Measurements from ENCODE around the gene IL2RG. TPM values are rescaled to one million over a fixed set of nuclear protein-coding genes. Genes with fewer than 3 reads are reported as not detected.

IL2RG gene
- total RNA-seq, 2 experiments from 2014 or later, result 389 to 395 TPM

DNA sequence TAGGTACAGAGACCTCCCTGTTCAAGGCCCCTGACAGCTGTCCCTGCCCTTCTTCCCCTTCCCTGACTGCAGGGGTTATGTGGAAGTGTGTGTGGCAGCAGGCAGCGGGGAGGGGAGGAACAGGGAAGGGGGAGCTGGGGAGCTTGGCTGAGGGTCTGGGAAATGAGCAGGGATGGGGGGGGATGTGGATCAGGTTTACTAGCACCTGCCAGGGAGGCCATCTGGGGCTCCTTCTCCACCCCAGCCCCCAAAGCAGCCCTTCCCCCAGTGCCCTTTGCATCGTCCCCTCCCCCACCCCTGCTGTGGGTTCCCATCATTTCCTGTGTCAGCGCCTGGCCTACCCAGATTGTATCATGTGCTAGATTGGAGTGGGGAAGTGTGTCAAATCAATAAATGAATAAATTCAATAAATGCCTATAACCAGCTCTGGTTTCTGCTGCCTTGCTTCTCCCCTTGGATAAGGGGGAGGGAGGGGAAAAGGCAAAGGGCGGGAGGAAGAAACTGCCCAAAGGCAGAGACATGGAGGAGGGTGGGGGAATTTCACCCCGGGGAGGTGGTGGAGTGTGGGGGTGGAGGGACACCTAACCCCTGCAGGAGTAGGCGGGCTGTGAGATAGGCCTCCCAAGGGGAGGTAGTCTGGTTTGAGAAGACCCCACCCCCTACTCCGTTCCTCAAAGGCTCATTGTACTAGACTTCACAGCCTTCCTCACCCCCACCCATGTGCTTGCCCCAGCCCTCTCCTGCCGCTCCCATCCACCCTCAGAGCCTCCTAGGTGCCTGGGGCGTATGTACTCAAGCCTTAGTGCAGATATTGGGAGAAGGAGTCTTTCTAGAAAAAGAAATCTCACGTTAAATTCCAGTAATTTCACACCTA is 8.0 kb downstream of the IL2RG start:
- DNase-seq (peak; percentile 60), ATAC-seq (ENCODE audit: low read depth) (peak; percentile 57)
- peak overlapping the region; percentile 85 for H3K4me3 Mint-ChIP-seq
- peak overlapping the region; percentile 90 for H3K27ac Mint-ChIP-seq
- H3K27me3 Mint-ChIP-seq, result no peaks in the 10 kb centered on the region
- peaks cover 57% of the 10 kb centered on the region for H3K4me1 Mint-ChIP-seq
- peaks cover 25% of the 10 kb centered on the region for H3K36me3 Mint-ChIP-seq
- POLR2A ChIA-PET, result interaction anchor here (1.1 to 8.4 kb wide), 4 partner anchors 8 to 93 kb away, joined by 3 to 106 read pairs (median 43); partner anchors contain the start of genes IL2RG and MED12
- H3K9me3 Mint-ChIP-seq, result no peaks in the 10 kb centered on the region

DNA sequence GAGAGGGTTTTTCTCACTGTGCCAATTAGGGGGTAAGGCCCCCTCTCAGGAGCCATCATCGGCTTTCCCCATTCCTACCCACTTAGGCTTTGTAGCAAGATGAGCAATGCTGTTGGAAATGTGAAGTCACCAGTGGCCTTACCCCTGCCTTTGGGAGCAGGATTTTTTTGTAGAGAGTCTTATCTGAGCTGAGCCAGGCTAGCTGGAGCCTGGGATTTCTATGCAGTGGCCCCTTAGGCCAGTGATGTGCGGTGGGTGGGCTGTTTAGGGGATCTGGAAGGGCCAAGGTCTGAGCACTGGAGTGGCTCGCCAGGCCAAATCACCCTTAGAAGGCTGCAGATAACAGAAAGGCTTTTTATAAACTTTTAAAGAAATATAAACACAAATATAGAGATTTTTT is 9.1 kb downstream of the IL2RG start:
- peaks cover 17% of the 10 kb centered on the region for H3K36me3 Mint-ChIP-seq
- H3K4me3 Mint-ChIP-seq, result peak overlapping the region; percentile 53
- no peaks in the 10 kb centered on the region for H3K9me3 Mint-ChIP-seq
- POLR2A ChIA-PET, result interaction anchor here (0.7 to 8.4 kb wide), 6 partner anchors 9 to 215 kb away, joined by 3 to 106 read pairs (median 6); partner anchors contain the start of genes IL2RG and MED12
- peak overlapping the region; percentile 90 for H3K27ac Mint-ChIP-seq
- DNase-seq (no peak), ATAC-seq (ENCODE audit: low read depth) (no peak)
- peaks cover 53% of the 10 kb centered on the region for H3K4me1 Mint-ChIP-seq
- H3K27me3 Mint-ChIP-seq, result no peaks in the 10 kb centered on the region

GRCh38 chrX:71100581-71101505 is 10.5 kb downstream of the IL2RG start:
- no peaks in the 10 kb centered on the region for H3K27me3 Mint-ChIP-seq
- ATAC-seq (ENCODE audit: low read depth) (no peak), DNase-seq (no peak)
- H3K36me3 Mint-ChIP-seq, result peaks cover 11% of the 10 kb centered on the region
- peaks cover 41% of the 10 kb centered on the region for H3K4me1 Mint-ChIP-seq
- POLR2A ChIA-PET, result interaction anchor here (0.6 to 8.4 kb wide), 5 partner anchors 11 to 201 kb away, joined by 3 to 106 read pairs (median 10); partner anchors contain the start of genes IL2RG, ITGB1BP2 and MED12
- no peak overlapping the region for H3K4me3 Mint-ChIP-seq
- H3K9me3 Mint-ChIP-seq, result no peaks in the 10 kb centered on the region
- H3K27ac Mint-ChIP-seq, result peak overlapping the region; percentile 39

- H3K36me3 Mint-ChIP-seq, result peaks cover 7% of the 10 kb centered on the region
- POLR2A ChIA-PET, result interaction anchor here (1.0 to 8.4 kb wide), 3 partner anchors 12 to 29 kb away, joined by 4 to 106 read pairs (median 81); partner anchors contain the start of genes IL2RG and MED12
- peak overlapping the region; percentile 75 for H3K27ac Mint-ChIP-seq
- DNase-seq (no peak), ATAC-seq (ENCODE audit: low read depth) (no peak)
- H3K4me3 Mint-ChIP-seq, result no peak overlapping the region
- peaks cover 41% of the 10 kb centered on the region for H3K4me1 Mint-ChIP-seq
- H3K9me3 Mint-ChIP-seq, result no peaks in the 10 kb centered on the region
- H3K27me3 Mint-ChIP-seq, result no peaks in the 10 kb centered on the region
Observed at GRCh38 chrX:71099736-71100135, 11.6 kb downstream of the IL2RG start.

DNA sequence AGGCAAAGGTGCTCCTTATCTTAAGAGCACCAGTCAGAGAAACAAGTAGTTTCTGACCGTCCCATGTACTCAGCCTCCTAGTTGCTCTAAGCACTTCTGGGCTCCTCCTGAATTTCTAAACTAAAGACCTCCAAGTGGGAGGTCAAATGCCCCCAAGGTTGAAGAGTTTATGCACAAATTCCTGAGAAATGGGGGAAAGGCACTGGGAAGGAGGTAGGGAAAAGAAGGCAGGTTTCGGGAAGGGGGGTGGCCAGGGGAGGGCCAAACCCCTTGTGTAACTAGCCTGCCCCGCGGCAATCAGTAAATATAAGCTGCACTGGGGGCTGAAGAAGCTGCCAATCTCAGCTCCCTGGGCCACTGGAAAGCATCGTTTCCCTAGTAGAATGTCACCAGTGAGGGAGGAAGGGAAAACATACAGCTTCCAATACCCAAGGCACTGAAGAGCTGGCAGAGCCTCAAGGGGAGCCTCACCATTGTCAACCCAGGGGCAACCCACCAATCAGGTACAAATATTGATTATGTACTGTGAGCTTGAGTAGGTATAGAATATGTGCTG is 12.3 kb downstream of the IL2RG start:
- H3K36me3 Mint-ChIP-seq, result peaks cover 5% of the 10 kb centered on the region
- POLR2A ChIA-PET, result interaction anchor here (1.0 to 8.4 kb wide), 3 partner anchors 13 to 30 kb away, joined by 4 to 106 read pairs (median 81); partner anchors contain the start of genes IL2RG and MED12
- H3K27ac Mint-ChIP-seq, result no peak overlapping the region
- no peaks in the 10 kb centered on the region for H3K27me3 Mint-ChIP-seq
- no peaks in the 10 kb centered on the region for H3K9me3 Mint-ChIP-seq
- no peak overlapping the region for H3K4me3 Mint-ChIP-seq
- DNase-seq (no peak), ATAC-seq (ENCODE audit: low read depth) (no peak)
- H3K4me1 Mint-ChIP-seq, result peaks cover 35% of the 10 kb centered on the region

DNA sequence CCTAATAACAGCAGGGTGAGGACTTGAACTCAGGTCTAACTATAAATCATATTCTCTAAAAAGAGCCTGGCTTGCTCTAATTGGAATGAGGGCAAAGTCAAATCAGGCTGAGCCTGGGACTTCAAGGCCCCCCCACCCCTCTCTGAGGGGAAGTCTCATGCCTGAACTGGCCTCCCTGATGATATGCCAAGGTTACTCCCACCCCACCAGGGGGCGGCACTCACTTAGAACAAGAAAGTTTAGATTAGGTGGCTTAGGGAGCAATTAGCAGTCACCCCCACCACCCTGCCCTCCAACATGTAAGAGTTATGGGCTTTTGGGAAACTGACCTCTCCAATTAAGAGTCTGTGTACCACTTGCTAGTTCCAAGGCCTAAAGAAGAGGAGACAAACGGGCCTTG is 13.1 kb downstream of the IL2RG start:
- POLR2A ChIA-PET, result interaction anchor here (1.0 kb wide), 1 partner anchor 30 kb away, joined by 4 read pairs; the partner anchor contains the start of gene SNX12
- Mint-ChIP-seq H3K36me3 (peaks cover 2% of the 10 kb centered on the region), H3K4me1 (peaks cover 32% of the 10 kb centered on the region), H3K27me3 (no peaks in the 10 kb centered on the region), H3K9me3 (no peaks in the 10 kb centered on the region), H3K27ac (no peak overlapping the region), H3K4me3 (peak overlapping the region; percentile 42)
- ATAC-seq (ENCODE audit: low read depth) (peak; percentile 28), DNase-seq (peak; percentile 75)

DNA sequence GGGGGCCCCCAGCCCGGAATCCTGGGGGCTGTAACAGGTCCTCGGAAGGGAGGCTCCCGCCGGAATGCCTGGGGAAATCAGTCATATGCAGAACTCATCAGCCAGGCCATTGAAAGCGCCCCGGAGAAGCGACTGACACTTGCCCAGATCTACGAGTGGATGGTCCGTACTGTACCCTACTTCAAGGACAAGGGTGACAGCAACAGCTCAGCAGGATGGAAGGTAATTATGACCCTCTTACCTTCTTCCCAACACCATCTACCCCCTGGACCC is 14.7 kb downstream of the IL2RG start:
- Mint-ChIP-seq H3K27me3 (no peaks in the 10 kb centered on the region), H3K27ac (peak overlapping the region; percentile 89), H3K36me3 (peaks cover 2% of the 10 kb centered on the region), H3K4me1 (peaks cover 27% of the 10 kb centered on the region), H3K4me3 (peak overlapping the region; percentile 90), H3K9me3 (no peaks in the 10 kb centered on the region)
- no peak for DNase-seq
- POLR2A ChIA-PET, result interaction anchor here (1.0 to 1.9 kb wide), 7 partner anchors 9 to 269 kb away, joined by 3 to 11 read pairs (median 5); partner anchors contain the start of genes IL2RG, MED12 and TAF1
- ATAC-seq (ENCODE audit: low read depth), result no peak

DNA sequence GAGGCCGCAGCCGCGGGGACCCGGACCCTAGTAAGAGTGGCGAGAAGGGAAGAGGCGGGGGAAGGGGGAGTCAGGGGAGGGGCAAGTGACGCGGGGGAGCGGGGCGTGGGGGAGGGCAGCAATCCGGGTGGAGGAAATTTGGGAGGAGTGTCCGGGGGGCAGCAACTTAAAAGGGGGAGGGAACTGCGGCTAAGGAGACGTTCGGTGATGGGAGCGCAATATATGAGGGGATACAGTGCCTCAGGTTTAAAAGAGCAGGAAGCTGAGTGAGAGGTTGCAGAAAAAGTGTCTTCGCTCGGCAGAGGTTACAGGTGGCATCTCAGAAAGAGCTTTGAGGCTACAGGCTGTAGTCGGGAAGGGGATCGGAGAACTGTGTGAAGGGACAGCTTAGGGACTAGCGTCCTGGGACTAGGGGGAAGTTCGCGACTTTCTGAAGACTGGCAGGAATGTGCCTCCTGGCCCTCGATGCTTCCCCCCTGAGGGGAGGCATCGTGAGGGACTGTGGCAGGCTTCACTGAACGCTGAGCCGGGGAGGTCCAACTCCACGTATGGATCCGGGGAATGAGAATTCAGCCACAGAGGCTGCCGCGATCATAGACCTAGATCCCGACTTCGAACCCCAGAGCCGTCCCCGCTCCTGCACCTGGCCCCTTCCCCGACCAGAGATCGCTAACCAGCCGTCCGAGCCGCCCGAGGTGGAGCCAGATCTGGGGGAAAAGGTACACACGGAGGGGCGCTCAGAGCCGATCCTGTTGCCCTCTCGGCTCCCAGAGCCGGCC is 15.2 kb downstream of the IL2RG start:
- DNase-seq, result peak; percentile 46
- no peaks in the 10 kb centered on the region for H3K27me3 Mint-ChIP-seq
- peak overlapping the region; percentile 89 for H3K27ac Mint-ChIP-seq
- POLR2A ChIA-PET, result interaction anchor here (1.0 to 1.9 kb wide), 7 partner anchors 9 to 270 kb away, joined by 3 to 11 read pairs (median 5); partner anchors contain the start of genes IL2RG, MED12 and TAF1
- peaks cover 22% of the 10 kb centered on the region for H3K4me1 Mint-ChIP-seq
- peak overlapping the region; percentile 90 for H3K4me3 Mint-ChIP-seq
- no peaks in the 10 kb centered on the region for H3K9me3 Mint-ChIP-seq
- peaks cover 2% of the 10 kb centered on the region for H3K36me3 Mint-ChIP-seq
- peak; percentile 53 for ATAC-seq (ENCODE audit: low read depth)

GRCh38 chrX:71095555-71095980 is 15.8 kb downstream of the IL2RG start, which contains the start of gene FOXO4:
FOXO4 (plus strand) TSS chrX:71095851; CDS start chrX:71096529, 678 bp downstream.
- POLR2A ChIA-PET, result interaction anchor here (1.0 to 1.9 kb wide), 6 partner anchors 10 to 271 kb away, joined by 3 to 11 read pairs (median 4); partner anchors contain the start of genes IL2RG, MED12 and TAF1
- DNase-seq, result peak; percentile 85
- Mint-ChIP-seq H3K27me3 (no peaks in the 10 kb centered on the region), H3K4me3 (peak within 1 kb of the TSS; percentile 90), H3K36me3 (peaks cover 2% of the 10 kb centered on the region), H3K27ac (peak within 1 kb of the TSS; percentile 89), H3K4me1 (peaks cover 20% of the 10 kb centered on the region), H3K9me3 (no peaks in the 10 kb centered on the region)
- ATAC-seq (ENCODE audit: low read depth), result peak; percentile 92

- ATAC-seq (ENCODE audit: low read depth) (no peak), DNase-seq (no peak)
- no peaks in the 10 kb centered on the region for H3K27me3 Mint-ChIP-seq
- H3K9me3 Mint-ChIP-seq, result no peaks in the 10 kb centered on the region
- peak overlapping the region; percentile 58 for H3K27ac Mint-ChIP-seq
- peaks cover 18% of the 10 kb centered on the region for H3K4me1 Mint-ChIP-seq
- H3K36me3 Mint-ChIP-seq, result peaks cover 2% of the 10 kb centered on the region
- POLR2A ChIA-PET, result no interaction called here
- H3K4me3 Mint-ChIP-seq, result peak overlapping the region; percentile 90
Observed at GRCh38 chrX:71095033-71095432, 16.3 kb downstream of the IL2RG start.

- ATAC-seq (ENCODE audit: low read depth) (no peak), DNase-seq (no peak)
- POLR2A ChIA-PET, result no interaction called here
- Mint-ChIP-seq H3K4me3 (no peak overlapping the region), H3K36me3 (no peaks in the 10 kb centered on the region), H3K27ac (no peak overlapping the region), H3K9me3 (no peaks in the 10 kb centered on the region), H3K4me1 (peaks cover 8% of the 10 kb centered on the region), H3K27me3 (no peaks in the 10 kb centered on the region)
Observed at GRCh38 chrX:71091263-71091662, 20.1 kb downstream of the IL2RG start.

GRCh38 chrX:71085900-71086299 is 25.5 kb downstream of the IL2RG start:
- no peaks in the 10 kb centered on the region for H3K27me3 Mint-ChIP-seq
- peaks cover 3% of the 10 kb centered on the region for H3K4me1 Mint-ChIP-seq
- no peaks in the 10 kb centered on the region for H3K9me3 Mint-ChIP-seq
- no peaks in the 10 kb centered on the region for H3K36me3 Mint-ChIP-seq
- DNase-seq (no peak), ATAC-seq (ENCODE audit: low read depth) (no peak)
- POLR2A ChIA-PET, result interaction anchor here (0.6 kb wide), 1 partner anchor 109 kb away, joined by 3 read pairs; no protein-coding TSS in a partner anchor
- no peak overlapping the region for H3K27ac Mint-ChIP-seq
- H3K4me3 Mint-ChIP-seq, result no peak overlapping the region

All from activated naive CD8-positive, alpha-beta T cell treated with anti-CD3 and anti-CD28 coated beads, Interleukin-2, amount 10 ng/mL, durations not matched to agents 7 days and 5 days (primary cell).